ENCODE measurements around the gene KIF2B.

GRCh38 chr17:53806473-53806872 lies 16.3 kb upstream of the KIF2B start:
- TF ChIP-seq CTCF (IDR thresholded peaks at IDR 0.05; ENCODE audit: insufficient read depth, low read length, poor library complexity, severe bottlenecking) (no peak), EZH2phosphoT487 (conservative IDR thresholded peaks at IDR 0.05; ENCODE audit: low read length) (no peak)

Data from SU-DHL-6 (cell line).